ENCODE results near the gene PPP1R13L.

DNA sequence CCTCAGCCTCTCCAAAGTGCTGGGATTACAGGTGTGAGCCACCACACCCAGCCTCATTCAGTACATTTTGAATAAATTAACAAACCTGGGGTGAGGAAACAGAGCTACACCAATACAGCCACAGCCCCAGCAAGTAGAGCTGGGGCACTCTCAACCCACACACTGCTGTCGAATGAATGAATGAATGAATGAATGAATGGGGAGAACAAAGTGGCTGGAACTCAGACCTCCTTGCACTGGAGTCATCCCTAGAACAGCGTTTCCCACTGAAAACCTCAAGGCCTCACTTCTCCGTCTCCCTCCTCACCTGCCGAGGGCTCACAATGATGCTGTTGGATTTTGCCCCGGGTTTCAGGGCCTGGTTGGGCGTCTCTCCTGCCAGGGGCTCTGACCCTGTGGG is 16.0 kb upstream of the PPP1R13L start:
- TF ChIP-seq, protein P1, sequence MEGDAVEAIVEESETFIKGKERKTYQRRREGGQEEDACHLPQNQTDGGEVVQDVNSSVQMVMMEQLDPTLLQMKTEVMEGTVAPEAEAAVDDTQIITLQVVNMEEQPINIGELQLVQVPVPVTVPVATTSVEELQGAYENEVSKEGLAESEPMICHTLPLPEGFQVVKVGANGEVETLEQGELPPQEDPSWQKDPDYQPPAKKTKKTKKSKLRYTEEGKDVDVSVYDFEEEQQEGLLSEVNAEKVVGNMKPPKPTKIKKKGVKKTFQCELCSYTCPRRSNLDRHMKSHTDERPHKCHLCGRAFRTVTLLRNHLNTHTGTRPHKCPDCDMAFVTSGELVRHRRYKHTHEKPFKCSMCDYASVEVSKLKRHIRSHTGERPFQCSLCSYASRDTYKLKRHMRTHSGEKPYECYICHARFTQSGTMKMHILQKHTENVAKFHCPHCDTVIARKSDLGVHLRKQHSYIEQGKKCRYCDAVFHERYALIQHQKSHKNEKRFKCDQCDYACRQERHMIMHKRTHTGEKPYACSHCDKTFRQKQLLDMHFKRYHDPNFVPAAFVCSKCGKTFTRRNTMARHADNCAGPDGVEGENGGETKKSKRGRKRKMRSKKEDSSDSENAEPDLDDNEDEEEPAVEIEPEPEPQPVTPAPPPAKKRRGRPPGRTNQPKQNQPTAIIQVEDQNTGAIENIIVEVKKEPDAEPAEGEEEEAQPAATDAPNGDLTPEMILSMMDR (IDR thresholded peaks at IDR 0.05) = no peak
- no peak for TF ChIP-seq EP300 (IDR thresholded peaks at IDR 0.05)
